SU-DHL-6 (cell line): ENCODE results near the gene COMMD7.

ENCODE experiments used
- EZH2phosphoT487 ChIP-seq: fragments of 200-600 bp; sonication (generic), shearing (Covaris generic); conservative IDR thresholded peaks from 2 replicates; pipeline ENCODE4 v1.6.1; 2018; ENCODE audit warnings: mild to moderate bottlenecking, antibody characterized with exemption, low read length, moderate library complexity, mixed read lengths
- TF ChIP-seq, protein P1 (sequence below): fragments of 200-600 bp; sonication (generic); IDR thresholded peaks from one replicate; pipeline ENCODE4 v1.5.1; 2017; ENCODE audit warnings: antibody characterized with exemption, mild to moderate bottlenecking, low read length, moderate library complexity; ENCODE audit not compliant: insufficient read depth, poor library complexity, severe bottlenecking

DNA sequence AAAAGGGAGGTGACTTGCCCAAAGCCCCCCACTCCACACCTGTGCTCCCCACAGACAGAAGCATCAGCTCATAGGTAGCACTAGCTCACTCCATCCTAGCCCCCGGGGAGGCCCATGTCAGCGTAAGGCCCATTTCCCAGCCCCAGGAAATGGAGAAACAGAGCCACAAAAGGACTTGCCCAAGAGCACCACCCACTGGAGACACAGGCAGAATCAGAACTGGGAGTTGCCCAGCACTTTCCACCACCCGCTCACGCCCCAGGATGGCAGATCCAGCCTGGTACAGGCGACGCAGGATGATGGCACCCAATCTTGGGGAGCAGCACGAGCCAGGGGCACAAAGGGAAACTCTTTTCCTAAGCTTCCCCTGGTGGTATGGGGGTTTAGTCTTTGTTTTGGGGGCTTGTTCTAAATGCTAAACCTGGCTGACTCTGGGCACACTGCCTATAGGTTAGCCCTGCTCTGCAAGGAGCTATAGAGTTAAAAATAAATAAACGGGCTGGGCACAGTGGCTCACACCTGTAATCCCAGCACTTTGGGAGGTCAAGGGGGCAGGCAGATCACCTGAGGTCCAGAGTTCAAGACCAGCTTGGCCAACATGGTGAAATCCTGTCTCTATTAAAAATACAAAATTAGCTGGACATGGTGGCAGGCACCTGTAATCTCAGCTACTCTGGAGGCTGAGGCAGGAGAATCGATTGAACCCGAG is 81.3 kb downstream of the COMMD7 start:
- TF ChIP-seq, protein P1, sequence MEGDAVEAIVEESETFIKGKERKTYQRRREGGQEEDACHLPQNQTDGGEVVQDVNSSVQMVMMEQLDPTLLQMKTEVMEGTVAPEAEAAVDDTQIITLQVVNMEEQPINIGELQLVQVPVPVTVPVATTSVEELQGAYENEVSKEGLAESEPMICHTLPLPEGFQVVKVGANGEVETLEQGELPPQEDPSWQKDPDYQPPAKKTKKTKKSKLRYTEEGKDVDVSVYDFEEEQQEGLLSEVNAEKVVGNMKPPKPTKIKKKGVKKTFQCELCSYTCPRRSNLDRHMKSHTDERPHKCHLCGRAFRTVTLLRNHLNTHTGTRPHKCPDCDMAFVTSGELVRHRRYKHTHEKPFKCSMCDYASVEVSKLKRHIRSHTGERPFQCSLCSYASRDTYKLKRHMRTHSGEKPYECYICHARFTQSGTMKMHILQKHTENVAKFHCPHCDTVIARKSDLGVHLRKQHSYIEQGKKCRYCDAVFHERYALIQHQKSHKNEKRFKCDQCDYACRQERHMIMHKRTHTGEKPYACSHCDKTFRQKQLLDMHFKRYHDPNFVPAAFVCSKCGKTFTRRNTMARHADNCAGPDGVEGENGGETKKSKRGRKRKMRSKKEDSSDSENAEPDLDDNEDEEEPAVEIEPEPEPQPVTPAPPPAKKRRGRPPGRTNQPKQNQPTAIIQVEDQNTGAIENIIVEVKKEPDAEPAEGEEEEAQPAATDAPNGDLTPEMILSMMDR, result no peak
- TF ChIP-seq EZH2phosphoT487, result no peak
